ENCODE data around the gene RSAD2.
"Not testable (repeated sequence)": the region's sequence is repeated elsewhere in the genome, so short reads cannot be mapped to it uniquely, and the experiment has no call there.

RSAD2 gene, protein sequence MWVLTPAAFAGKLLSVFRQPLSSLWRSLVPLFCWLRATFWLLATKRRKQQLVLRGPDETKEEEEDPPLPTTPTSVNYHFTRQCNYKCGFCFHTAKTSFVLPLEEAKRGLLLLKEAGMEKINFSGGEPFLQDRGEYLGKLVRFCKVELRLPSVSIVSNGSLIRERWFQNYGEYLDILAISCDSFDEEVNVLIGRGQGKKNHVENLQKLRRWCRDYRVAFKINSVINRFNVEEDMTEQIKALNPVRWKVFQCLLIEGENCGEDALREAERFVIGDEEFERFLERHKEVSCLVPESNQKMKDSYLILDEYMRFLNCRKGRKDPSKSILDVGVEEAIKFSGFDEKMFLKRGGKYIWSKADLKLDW

GRCh38 chr2:6877402-6878304 lies at the start of gene RSAD2:
RSAD2 (plus strand) TSS chr2:6877777; CDS start chr2:6877801, 24 bp downstream.
- DNase-seq (ENCODE audit: low read depth) = peak; percentile 28

DNA sequence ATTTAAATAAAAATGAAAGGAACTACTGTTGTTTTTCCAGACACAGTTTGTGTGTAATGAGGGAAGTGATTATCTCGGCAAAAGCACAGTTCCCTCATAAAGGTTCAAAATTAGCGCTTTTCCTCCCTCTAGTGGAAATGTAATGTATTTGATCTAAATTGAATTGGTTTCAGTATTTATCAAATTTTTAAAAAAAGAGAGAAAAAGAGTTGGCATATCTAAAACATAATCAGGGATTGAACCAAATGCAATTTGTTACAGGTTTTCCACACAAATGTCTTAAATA lies 49.3 kb upstream of the RSAD2 start:
- DNase-seq (ENCODE audit: low read depth) = no peak

DNA sequence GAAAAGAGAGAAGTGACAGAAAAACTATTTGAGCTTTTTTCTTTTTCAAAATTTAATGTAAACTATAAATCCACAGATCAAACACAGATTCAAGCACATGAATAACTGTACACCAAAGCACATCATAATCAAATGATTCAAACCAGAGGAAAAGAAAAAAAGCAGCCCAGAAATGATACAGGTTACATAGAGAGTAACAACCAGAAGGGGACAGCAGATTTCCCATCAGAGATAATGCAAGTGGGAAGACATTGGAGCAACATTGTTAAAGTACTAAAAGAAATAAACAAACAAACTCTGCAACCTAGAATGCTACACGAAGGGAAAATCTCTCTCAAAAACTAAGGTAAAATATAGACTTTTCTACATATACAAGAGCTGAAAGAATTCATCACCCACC lies 46.3 kb upstream of the RSAD2 start:
- DNase-seq (ENCODE audit: low read depth) = no peak

DNA sequence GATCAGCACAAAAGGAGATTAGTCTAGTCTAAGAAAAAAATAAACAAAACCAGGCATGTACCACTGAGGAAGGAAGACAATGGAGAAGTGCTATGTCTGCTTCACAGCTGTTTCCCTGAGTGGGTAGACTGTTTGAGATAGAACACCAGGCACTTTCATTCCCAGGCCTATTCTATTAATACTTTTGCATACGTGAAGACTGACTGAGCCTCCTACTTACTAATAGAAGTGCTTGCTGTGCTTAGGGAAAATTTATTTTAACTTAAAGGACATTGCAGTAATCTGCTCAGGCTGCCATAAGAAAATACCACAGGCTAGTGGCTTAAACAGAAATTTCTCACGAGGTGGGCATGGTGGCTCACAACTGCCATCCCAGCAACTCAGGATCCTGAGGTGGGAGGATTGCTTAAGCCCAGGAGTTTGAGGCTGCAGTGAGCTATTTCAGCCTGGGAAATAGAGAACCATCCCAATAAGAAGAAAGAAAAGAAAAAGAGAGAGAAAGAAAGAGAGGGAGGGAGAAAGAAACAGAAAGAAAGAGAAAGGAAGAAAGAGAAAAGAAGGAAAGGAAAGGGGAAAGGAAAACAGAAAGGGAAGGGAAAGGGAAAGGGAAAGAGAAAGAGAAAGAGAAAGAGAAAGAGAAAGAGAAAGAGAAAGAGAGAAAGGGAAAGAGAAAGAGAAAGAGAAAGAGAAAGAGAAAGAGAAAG lies 44.8 kb upstream of the RSAD2 start:
- no peak for DNase-seq (ENCODE audit: low read depth)

GRCh38 chr2:6833300-6833604 lies 44.3 kb upstream of the RSAD2 start:
- DNase-seq (ENCODE audit: low read depth) = no peak

DNA sequence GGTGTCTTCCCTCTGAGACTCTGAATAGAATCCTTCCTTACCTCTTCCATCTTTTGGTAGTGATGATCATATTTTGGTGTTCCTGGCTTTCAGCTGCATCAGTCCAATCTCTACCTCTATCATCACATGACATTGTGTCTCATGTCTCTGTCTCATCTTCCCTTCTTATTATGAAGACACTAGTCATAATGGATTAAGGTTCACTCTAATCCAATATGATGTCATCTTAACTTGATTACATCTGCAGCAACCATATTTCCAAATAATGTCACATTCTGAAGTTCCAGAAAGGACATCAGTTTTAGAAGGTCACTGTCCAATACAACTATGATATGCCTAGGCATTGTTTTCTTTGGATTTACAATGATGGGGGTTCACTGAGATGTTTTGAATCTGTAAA lies 43.4 kb upstream of the RSAD2 start:
- no peak for DNase-seq (ENCODE audit: low read depth)

DNA sequence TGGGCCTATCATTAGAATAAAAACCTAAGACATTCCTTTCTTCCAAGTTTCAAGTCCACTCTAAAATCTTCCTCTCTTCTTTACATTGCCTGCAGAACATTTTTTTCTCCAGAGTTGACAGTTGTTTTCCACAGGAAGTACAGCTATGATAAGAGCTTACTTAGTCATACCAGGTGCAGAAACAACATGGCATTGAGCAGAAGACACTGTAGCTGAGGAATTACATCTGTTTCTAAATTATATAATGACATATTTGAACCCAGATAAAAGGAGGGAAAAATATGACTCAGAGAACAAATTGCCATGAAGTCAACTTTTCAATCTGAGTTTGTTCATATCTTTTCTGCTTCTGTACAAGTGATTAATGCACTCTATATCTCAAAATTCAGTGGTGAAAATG lies 42.1 kb upstream of the RSAD2 start:
- no peak for DNase-seq (ENCODE audit: low read depth)

- no peak for DNase-seq (ENCODE audit: low read depth)
Observed at GRCh38 chr2:6838673-6839319, 38.8 kb upstream of the RSAD2 start.

DNA sequence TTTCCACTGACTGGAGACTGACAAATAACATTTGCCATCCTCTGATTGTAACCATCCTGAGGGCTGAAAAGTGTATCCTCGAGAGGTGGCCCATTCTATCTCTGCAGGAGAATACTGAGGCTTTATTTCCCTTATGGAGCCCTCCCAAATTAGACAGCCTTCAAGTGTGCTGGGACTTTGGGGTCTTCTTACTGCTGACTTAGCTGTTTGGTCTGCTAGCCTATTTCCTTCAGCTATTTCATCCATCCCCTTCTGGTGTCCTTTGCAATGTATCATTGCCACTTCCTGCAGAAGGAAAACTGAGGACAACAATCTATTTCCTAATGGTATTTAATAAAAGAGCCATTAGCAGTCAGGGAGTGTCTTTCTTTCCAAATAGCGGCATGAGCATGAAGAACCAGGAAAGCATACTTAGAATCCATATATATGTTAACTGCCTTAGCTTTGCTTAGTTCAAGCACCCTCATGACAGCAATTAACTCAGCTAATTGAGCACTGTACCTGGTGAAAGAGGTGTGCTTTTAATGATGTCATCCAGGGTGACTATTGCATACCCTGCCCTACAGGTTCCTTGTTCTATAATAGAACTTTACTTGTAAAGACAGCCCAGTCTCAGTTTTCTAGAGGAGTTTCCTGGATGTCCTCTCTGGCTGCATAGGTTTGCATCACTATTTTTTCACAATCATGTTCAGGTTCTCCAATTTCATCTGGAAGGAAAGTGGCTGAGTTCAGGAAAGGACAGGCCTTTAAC lies 35.9 kb upstream of the RSAD2 start:
- DNase-seq (ENCODE audit: low read depth) = no peak

DNA sequence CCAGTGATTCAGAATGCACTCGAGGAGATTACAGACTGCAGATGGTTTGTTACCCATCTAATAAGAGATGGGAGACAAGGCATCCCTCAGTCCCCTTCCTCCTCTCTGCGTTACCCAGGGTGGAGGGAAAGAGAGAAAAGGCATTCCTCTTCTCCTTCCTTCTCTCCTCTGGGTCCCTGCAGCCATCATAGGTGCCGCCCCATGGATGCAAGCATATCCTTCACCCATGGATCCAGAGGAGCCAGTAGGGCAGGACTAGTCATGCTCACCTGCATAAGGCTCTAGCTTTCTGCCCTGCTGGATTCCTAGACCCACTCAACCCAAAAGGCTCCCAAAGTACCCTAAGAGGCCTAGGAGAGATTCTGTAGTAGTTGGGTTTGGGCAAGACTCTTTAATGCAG lies 32.3 kb upstream of the RSAD2 start:
- no peak for DNase-seq (ENCODE audit: low read depth)

GRCh38 chr2:6845903-6846302 lies 31.7 kb upstream of the RSAD2 start:
- no peak for DNase-seq (ENCODE audit: low read depth)

DNA sequence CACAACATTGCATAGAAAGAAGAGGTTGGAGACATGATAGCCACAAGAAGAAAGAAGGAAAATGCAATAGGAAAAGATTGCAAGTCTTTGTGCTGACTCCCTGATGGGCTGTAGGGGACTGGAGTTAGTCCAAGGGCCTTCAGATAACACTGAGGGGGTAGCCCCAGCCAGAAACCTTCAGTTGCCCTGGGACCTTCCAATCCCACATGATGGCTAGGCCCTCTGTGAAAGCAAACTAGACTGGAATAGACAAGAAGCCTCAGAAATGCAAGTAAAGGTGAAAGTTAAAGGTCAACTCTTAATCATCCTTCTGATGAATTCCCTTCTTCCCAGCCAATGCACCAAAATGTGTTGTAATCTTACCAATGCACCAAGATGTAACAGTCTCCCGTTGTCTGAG lies 31.0 kb upstream of the RSAD2 start:
- DNase-seq (ENCODE audit: low read depth) = no peak

GRCh38 chr2:6846967-6847681 lies 30.5 kb upstream of the RSAD2 start:
- DNase-seq (ENCODE audit: low read depth) = no peak

- DNase-seq (ENCODE audit: low read depth) = no peak
Observed at GRCh38 chr2:6852195-6852594, 25.4 kb upstream of the RSAD2 start.

- DNase-seq (ENCODE audit: low read depth) = no peak
Observed at GRCh38 chr2:6854416-6854815, 23.2 kb upstream of the RSAD2 start.

- no peak for DNase-seq (ENCODE audit: low read depth)
Observed at GRCh38 chr2:6855860-6856547, 21.6 kb upstream of the RSAD2 start.

GRCh38 chr2:6856548-6856920 lies 21.0 kb upstream of the RSAD2 start:
- no peak for DNase-seq (ENCODE audit: low read depth)

DNA sequence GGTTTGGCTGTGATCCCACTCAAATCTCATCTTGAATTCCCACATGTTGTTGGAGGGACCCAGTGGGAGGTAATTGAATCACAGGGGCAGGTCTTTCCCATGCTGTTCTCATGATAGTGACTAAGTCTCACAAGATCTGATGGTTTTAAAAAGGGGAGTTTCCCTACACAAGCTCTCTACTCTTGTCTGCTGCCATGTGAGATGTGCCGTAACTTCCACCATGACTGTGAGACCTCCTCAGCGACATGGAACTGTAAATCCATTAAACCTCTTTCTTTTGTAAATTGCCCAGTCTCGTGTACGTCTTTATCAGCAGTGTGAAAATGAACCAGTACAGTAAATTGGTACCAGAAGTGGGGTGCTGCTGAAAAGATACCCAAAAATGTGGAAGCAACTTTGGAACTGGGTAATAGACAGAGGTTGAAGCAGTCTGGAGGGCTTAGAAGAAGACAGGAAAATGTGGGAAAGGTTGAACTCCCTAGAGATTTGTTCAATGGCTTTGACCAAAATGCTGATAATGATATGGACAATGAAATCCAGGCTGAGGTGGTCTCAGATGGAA lies 19.0 kb upstream of the RSAD2 start:
- not testable (repeated sequence) for DNase-seq (ENCODE audit: low read depth)

GRCh38 chr2:6860296-6860695 lies 17.3 kb upstream of the RSAD2 start:
- no peak for DNase-seq (ENCODE audit: low read depth)

DNA sequence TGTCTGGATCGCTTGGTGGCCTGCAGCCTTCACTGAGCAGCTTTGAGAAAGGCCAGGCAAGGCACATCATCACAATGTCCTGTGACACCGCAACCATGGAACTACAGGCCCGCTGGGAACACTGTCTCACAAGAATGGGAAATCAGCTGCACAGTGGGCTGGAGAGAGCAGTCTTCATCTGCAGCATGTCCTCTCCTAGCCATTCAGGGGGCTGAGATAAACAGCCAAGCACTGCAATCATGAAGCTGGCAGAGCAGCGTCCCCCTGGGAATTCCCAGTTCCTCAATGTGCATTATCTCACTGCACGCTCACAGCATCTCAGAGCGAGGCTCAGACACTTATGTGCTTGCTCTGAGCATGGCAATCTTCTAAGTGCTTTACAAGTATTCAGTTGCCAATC lies 13.8 kb upstream of the RSAD2 start:
- DNase-seq (ENCODE audit: low read depth) = no peak

Data from stimulated activated CD8-positive, alpha-beta memory T cell treated with anti-CD3 and anti-CD28 coated beads, Interleukin-15, amount 100 ng/mL, for 1 hour (primary cell).